ENCODE results near the gene HMX2. TPM values are rescaled to one million over a fixed set of nuclear protein-coding genes. Genes with fewer than 3 reads are reported as not detected.

The HMX2 gene
- total and polyA plus RNA-seq, 8 donors = not detected

DNA sequence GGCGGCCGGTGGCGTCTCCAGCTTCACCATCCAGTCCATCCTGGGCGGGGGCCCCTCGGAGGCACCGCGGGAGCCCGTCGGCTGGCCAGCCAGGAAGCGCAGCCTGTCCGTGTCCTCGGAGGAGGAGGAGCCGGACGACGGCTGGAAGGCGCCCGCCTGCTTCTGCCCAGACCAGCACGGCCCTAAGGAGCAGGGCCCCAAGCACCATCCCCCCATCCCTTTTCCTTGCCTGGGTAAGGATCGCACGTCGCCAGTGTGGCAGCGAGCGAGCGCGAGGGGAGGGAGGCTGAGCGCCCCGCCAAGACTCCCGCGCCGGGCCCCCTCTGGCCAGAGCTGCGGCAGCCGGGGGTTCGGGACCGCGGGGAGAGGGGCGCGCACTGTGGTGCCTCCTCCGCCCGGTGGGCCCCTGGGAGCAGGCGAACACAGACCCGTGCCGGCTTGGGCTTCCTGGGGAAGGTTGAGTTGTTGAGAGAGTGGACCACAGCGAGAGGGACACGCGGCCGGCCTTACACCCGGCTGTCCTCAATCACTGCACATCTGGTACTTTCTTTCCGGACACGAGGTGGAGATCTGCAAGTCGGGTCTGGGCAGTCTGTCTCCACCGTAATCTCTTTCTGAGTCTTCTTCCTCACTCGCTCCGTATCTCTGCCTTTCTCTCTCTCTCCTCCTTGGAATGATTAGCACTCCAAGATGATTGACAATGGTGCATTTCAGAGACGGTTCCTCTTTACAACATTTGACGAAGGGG is 652 bp downstream of the HMX2 start:
- Histone ChIP-seq H3K27me3 (peaks cover 97 to 100% of the 10 kb centered on the region in 2 donors), H3K9me3 (no peaks in the 10 kb centered on the region), H3K27ac (no peak overlapping the region), H3K4me3 (no peak overlapping the region), H3K36me3 (no peaks in the 10 kb centered on the region), H3K4me1 (peaks cover 15 to 48% of the 10 kb centered on the region in 2 donors)
- TF ChIP-seq, protein P1, sequence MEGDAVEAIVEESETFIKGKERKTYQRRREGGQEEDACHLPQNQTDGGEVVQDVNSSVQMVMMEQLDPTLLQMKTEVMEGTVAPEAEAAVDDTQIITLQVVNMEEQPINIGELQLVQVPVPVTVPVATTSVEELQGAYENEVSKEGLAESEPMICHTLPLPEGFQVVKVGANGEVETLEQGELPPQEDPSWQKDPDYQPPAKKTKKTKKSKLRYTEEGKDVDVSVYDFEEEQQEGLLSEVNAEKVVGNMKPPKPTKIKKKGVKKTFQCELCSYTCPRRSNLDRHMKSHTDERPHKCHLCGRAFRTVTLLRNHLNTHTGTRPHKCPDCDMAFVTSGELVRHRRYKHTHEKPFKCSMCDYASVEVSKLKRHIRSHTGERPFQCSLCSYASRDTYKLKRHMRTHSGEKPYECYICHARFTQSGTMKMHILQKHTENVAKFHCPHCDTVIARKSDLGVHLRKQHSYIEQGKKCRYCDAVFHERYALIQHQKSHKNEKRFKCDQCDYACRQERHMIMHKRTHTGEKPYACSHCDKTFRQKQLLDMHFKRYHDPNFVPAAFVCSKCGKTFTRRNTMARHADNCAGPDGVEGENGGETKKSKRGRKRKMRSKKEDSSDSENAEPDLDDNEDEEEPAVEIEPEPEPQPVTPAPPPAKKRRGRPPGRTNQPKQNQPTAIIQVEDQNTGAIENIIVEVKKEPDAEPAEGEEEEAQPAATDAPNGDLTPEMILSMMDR (IDR thresholded peaks at IDR 0.05) = no peak
- no peak for ATAC-seq
- intact Hi-C loops (cut with DNase I) = no loop called here
- DNase-seq = no peak

DNA sequence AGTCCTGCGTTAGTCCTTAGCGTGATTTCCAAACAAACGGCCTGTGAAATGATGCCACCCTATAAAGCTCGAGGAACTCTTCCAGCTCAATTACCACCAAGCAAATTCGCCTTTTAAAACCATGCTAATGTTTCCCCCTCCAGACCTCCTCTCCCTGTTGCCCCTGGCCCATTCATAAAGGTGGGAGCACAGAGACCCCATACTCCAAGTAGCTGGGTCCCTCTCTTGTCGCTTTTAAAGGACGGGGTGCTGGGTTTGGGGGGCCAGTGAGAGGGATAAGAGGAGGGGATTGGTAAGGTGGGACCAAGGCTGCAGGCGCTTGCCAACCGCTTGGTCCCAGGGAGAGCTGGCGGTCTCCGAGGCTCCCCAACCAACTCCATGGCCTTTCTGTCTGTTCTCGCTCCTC is 1.2 kb downstream of the HMX2 start:
- intact Hi-C loops (cut with DNase I) = no loop called here
- TF ChIP-seq, protein P1 (IDR thresholded peaks at IDR 0.05) = no peak
- Histone ChIP-seq H3K36me3 (no peaks in the 10 kb centered on the region), H3K27me3 (peaks cover 91 to 94% of the 10 kb centered on the region in 2 donors), H3K27ac (no peak overlapping the region), H3K4me1 (peaks cover 15 to 48% of the 10 kb centered on the region in 2 donors), H3K4me3 (peak overlapping the region in 1 of 2 donors; percentile 37), H3K9me3 (no peaks in the 10 kb centered on the region)
- ATAC-seq (no peak), DNase-seq (no peak)

DNA sequence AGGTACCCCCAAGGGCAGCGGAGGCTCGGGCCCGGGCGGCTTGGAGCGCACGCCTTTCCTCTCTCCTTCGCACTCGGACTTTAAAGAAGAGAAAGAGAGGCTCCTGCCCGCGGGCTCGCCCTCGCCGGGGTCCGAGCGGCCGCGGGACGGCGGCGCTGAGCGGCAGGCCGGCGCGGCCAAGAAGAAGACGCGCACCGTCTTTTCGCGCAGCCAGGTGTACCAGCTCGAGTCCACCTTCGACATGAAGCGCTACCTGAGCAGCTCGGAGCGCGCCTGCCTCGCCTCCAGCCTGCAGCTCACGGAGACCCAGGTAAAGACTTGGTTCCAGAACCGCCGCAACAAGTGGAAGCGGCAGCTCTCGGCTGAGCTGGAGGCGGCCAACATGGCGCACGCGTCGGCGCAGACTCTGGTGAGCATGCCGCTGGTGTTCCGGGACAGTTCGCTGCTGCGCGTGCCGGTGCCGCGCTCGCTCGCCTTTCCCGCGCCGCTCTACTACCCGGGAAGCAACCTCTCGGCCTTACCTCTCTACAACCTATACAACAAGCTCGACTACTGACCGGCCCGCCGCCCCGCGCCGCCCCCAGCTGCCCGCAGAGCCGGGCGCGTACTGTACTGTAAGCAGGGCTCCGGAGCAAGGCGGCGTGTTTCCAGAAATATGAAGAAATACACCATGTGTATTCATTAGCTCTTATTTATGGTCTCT is 1.8 kb downstream of the HMX2 start:
- Histone ChIP-seq H3K4me3 (peak overlapping the region in 1 of 2 donors; percentile 37), H3K27me3 (peaks cover 85 to 88% of the 10 kb centered on the region in 2 donors), H3K36me3 (no peaks in the 10 kb centered on the region), H3K27ac (no peak overlapping the region), H3K9me3 (no peaks in the 10 kb centered on the region), H3K4me1 (peaks cover 15 to 48% of the 10 kb centered on the region in 2 donors)
- TF ChIP-seq, protein P1 (IDR thresholded peaks at IDR 0.05) = no peak
- intact Hi-C loops (cut with DNase I) = no loop called here
- no peak for ATAC-seq
- DNase-seq = no peak

DNA sequence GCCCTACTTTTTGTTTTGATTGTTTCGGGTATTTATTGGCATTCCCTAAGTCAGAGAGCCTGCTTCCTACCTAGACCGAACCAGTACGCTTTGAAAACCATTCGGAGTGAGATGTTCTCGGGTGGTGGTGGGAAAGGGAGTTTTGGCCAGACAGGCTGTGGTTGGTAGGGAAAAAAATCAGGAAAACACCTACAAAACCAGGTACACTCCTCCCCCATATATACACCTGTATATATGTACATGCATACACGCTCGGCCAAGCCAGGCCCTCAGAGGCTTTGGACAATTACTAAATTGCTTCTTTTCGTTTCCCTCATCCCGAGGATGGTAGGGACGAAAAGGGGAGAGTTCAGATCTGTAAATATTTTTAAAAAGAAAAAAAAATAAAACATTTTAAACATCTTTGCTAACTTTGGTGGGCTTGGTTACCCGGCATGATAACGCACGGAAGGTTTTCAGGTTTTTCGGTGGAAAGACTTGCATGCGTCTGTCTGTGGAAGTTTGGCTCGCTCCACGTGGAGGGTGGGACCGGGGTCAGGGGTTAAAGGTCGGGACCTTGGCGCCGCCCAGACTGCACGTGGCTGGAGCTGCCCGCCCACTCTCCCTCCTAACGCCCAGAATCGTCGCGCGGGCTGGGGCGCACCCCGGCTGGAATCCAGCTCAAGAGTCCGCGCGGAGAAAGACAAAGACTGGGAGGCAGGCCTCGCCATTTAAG is 2.5 kb downstream of the HMX2 start:
- Histone ChIP-seq H3K4me3 (peak overlapping the region in 1 of 2 donors; percentile 37), H3K9me3 (no peaks in the 10 kb centered on the region), H3K27ac (no peak overlapping the region), H3K27me3 (peaks cover 78 to 81% of the 10 kb centered on the region in 2 donors), H3K4me1 (peaks cover 19 to 55% of the 10 kb centered on the region in 2 donors), H3K36me3 (peaks cover 0 to 2% of the 10 kb centered on the region in 2 donors)
- DNase-seq (no peak), ATAC-seq (no peak)
- intact Hi-C loops (cut with DNase I) = no loop called here
- TF ChIP-seq, protein P1 (IDR thresholded peaks at IDR 0.05) = no peak

Data from left lung (tissue), 10 donors.